ENCODE results near the gene SLC41A3.
"Not testable (repeated sequence)": the region's sequence is repeated elsewhere in the genome, so short reads cannot be mapped to it uniquely, and the experiment has no call there.

SLC41A3 gene

GRCh38 chr3:125957674-125958510 lies 126.0 kb downstream of the SLC41A3 start:
- DNase-seq (ENCODE audit: low spot score), result no peak

- not testable (repeated sequence) for DNase-seq (ENCODE audit: low spot score)
These were observed 126.9 kb downstream of the SLC41A3 start for GRCh38 chr3:125957020-125957419.

Data from COLO829 (cell line).